NCI-H146 treated with DMSO at 0.1 percent for 48 hours (cell line): Measurements from ENCODE around the gene PLK4.
"Not testable (repeated sequence)": the region's sequence is repeated elsewhere in the genome, so short reads cannot be mapped to it uniquely, and the experiment has no call there.

Experiments
- DNase-seq: peaks from one replicate; lab custom pipeline; 2025; ENCODE audit not compliant: unreplicated experiment; lab: John Stamatoyannopoulos, UW

Gene PLK4

DNA sequence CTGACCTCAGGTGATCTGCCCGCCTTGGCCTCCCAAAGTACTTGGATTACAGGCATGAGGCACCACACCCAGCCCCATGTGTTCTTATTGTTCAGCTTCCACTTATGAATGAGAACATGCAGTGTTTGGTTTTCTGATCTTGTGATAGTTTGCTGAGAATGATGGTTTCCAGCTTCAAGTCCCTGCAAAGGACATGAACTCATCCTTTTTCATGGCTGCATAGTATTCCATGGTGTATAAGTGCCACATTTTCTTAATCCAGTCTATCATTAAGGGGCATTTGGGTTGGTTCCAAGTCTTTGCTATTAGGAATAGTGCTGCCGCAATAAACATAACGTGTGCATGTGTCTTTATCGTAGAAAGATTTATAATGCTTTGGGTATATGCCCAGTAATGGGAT lies 19.0 kb downstream of the PLK4 start:
- DNase-seq, result not testable (repeated sequence)

DNA sequence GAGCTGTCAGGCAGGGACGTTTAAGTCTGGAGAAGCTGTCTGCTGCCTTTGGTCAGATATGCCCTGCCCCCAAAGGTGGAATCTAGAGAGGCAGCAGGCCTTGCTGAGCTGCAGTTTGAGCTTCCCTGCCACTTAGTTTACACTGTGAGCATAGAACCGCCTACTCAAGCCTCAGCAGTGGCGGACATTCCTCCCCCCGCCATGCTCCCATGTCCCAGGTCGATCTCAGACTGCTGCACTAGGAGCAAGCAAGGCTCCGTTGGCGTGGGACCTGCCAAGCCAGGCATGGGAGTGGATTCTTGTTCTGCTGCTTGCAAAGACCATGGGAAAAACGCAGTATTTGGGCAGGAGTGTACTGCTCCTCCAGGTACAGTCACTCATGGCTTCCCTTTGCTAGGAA lies 24.3 kb downstream of the PLK4 start:
- DNase-seq, result no peak

DNA sequence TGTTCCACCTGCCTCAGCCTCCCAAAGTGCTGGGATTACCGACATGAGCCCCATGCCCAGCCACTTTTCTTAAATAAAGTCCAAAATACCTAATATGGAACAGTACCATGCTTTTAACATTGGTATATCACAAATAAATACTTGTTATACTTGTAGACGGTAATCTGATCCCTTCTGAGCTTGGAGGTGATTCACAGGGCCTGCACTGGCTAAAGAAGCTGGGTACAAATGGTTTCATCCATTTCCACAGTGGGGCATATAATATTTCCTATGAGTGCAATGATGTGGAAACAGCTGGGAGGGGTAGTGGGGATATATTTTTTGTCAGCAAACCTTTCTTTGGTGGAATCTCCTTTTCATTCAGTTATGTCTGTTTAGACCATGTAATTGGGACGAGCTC lies 35.8 kb downstream of the PLK4 start:
- no peak for DNase-seq

DNA sequence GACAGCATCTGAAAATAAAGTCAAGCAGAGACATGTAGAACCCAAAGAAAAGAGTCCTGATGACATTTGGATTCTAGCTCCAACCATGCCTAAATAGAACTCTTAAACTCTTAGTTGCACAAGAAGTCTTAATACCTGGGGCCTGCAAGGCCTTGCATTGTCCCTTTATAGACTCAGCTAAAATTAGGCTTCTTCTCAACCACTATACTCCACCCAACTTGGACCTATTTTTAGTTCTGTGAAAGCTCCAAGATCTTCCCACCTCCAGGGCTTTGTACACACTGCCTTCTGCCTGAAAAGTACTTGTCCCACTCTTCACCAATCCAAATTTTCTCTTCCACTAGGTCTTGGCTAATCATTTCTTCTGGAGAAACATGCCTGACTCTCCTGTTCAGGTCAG lies 36.5 kb downstream of the PLK4 start:
- no peak for DNase-seq

DNA sequence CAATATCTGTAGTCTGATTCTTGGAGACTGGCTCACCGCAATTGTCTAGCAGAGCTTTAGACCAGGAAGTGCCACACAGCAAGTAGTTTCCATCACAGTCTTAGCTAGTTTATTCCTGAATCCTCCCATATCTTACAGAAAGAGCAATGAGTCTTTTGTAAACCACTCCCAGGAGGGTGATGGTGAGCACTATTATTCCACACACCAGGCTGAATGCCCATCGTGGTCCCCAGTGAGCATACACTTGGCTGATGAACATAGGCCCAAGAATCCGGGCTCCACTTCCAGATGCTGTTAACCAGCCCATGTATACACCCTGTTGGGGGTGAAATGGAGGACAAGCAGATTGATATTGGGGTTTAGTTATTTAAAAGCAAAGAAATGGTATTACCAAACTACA lies 39.8 kb downstream of the PLK4 start:
- no peak for DNase-seq

DNA sequence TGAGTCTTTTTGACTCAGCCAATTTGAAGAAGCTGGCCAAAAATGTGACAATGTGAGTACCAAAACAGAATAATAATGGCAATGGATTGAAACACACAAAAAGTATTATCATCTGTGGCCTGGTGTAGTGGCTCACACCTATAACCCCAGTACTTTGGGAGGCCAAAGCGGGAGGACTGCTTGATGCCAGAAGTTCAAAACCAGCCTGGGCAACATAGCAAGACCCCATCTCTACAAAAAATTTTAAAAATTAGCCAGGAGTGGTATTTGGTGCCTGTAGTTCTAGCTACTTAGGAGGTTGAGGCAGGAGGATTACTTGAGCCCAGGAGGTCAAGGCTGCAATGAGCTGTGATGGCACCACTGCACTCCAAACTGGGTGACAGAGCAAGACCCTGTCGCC lies 41.5 kb downstream of the PLK4 start:
- DNase-seq, result no peak

DNA sequence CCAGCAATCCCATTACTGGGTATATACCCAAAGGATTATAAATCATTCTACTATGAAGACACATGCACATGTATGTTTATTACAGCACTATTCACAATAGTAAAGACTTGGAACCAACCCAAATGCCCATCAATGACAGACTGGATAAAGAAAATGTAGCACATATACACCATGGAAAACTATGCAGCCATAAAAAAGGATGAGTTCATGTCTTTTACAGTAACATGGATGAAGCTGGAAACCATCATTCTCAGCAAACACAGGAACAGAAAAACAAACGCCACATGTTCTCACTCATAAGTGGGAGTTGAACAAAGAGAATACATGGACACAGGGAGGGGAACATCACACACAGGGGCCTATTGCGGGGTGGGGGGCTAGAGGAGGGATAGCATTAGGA lies 45.0 kb downstream of the PLK4 start:
- DNase-seq, result not testable (repeated sequence)

DNA sequence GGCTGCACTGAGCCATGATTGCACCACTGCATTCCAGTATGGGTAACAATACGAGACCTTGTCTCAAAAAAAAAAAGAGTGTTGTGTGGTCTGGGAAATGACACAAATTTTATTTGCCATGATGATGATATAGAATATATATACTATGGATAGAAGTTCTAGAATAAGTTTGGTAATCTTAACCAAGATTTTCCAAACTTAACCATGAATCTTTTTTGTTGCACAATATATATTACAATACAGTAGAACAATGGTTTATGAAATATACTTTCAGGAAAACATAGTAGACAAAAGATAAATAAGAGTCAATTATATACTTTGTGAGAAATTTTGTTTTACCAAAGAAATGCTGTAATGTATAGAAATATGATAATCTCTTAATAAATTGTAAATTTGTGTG lies 49.5 kb downstream of the PLK4 start:
- no peak for DNase-seq

DNA sequence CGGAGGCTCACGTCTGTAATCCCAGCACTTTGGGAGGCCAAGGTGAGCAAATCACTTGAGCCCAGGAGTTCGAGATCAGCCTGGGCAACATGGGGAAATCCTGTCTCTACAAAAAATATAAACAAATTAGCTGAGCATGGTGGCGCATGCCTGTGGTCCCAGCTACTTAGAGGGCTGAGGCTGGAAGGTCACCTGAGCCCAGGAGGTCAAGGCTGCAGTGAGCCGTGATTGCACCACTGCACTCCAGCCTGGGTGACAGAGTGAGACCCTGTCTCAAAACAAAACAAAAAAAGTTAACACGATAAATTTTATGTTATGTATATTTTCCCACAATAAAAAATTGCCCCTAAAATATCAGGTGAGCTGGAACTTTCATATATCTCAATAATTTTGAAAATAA lies 51.1 kb downstream of the PLK4 start:
- DNase-seq, result not testable (repeated sequence)

DNA sequence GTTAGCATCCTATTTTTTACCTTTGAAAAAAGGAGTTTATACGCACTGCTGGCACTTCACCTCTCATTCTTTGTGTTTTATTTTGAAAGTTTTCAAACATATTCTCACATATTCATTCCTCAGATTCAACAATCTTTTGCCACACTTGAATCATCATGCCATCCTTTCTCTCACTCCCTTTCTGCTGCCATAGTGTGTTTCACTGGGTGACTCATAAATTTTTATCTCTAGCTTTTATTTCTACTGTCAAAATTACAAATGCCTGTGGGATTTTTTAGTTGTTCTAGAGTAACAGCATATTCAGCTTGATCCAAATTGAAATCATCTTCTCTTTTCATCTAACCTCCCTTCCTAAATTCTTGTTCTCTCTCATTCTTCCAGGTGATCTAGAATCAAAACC lies 56.3 kb downstream of the PLK4 start:
- DNase-seq, result no peak
